Measurements from ENCODE around the gene TEP1.

The TEP1 gene

GRCh38 chr14:20429801-20430669, 16.7 kb upstream of the TEP1 start:
- DNase-seq: no peak

DNA sequence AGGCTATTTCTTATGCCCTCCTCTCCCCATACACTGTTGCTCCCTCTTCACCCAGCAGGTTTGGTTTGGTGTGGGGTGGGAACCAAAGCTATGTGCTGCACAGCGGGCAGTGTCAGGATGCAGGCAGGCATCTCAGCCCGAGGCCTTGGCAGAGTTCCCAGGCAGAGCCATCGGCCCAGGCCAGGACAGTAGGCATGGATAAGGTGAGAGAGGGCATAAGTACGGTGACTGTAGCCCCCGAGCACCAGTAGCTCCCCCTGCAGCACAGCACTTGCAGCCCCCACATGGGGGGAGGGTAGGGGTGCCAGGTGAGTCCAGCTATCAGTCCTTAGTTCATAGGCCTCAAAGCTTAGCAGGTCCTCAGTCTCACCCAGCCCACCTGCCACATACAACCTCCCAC, 15.5 kb upstream of the TEP1 start:
- peak; percentile 17 for DNase-seq

- no peak for DNase-seq
Measured at GRCh38 chr14:20428010-20428365, 14.7 kb upstream of the TEP1 start.

DNA sequence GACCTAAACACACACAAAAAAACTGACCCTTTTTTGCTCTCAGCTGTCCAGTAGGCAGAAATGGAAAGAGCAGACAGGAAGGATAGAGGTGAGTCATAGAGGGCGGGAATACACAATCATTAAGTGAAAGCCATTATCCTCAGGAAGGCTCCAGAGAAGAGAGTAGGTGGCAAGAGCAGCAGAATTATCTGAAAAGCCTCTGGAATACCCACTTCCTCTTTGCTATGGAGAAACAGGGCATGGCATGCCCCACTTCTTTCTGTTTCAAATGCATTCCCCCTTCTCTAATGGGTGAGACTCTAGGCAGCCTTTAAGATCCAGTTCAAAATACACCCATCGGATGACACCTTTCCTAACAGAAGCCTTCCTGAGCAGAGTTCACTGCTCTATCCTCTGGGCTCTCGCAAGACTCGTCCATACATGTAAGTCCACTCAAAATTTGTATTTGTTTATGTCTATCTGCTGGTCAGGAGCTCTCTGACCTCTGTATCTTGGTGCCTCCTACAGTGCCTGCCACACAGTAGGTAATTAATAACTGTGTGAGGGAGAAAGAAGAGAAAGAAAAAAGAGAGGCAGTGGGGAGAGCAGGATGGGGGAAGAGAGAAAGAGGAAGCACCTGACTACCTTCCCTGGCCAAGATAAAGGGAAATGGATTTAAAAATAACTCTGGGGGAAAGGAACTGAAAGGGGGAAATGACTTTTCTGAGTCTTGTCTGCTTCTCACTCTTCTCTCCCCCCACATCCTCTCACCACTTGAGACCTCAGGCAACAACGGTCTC, 14.1 kb upstream of the TEP1 start:
- DNase-seq: peak; percentile 48

DNA sequence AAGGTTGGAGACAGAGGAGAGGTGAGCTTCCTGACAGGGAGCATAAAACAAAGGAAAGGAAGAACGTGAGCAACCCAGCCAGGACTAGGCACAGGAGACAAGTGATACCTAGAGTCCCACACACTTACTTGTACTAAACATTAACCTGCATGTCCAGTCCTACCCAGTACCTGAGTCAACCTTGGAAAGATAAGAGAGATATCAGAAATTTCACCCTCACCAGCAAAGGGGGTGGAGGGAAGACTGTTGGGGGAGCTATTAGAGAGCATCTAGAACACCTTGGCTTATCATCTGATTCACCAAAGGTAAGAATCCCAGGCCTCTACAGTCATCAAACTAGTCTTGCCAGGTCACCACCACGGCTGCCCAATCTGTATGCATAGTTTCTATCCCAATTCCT, 11.6 kb upstream of the TEP1 start:
- no peak for DNase-seq

- DNase-seq: no peak
Measured at GRCh38 chr14:20422886-20423285, 9.6 kb upstream of the TEP1 start.

DNA sequence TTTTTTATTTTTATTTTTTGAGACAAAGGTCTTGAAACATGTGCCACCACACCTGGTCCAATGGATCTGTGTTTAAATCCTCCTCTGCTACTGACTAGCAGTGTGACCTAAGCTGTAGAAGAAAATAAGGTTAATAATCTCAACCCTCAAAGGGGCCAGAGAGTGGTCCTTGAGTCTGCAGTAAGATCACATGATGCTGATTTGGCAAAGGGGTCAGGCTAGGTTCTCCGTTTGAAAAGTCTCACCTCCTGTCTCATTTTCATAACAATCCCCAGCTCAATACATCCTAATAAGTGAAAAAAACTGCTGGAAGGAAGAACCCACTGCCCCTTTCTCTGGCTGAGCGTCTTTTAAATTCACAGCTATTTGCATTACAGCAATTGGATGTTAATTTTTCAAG, 8.0 kb upstream of the TEP1 start:
- no peak for DNase-seq

- DNase-seq: no peak
Measured at GRCh38 chr14:20419419-20419818, 6.1 kb upstream of the TEP1 start.

DNA sequence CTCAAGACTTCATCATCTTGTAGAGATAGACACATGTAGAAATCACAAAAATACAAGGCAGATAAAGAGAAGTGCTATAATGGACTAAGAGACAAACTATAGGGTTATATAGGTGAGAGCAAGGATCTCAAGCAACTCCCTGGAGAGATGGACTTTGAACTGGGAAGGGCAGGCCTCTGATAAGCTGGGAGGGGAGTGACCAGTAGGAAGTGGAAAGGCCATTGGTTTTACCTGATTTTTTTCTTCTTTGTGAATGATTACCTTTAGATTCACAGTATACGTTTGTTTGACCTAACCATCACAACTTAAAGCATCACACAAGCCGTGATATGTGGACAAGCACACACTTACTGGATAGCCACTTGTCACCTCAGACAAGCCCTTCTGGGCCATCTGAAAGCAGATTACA, 5.2 kb upstream of the TEP1 start:
- DNase-seq: no peak

- no peak for DNase-seq
Measured at GRCh38 chr14:20417250-20418186, 4.2 kb upstream of the TEP1 start.

DNA sequence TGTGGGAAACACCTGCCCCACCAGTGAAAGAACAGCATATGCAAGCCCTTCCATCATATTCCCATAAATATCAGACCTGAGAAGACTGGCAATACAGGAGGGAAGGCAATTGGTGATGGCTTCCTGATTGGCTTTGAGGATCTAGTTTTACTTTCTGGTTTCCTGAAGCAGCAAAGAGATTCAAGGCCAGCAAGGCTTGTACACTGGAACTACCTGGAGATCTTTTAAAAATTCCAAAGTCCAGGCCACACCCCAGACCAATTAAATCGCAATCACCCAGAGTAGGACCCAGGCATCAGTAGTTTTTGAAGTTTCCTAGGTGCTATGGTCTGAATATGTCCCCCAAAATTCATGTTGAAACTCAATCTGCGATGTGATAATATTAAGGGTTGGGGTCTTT, 2.9 kb upstream of the TEP1 start:
- DNase-seq: no peak

DNA sequence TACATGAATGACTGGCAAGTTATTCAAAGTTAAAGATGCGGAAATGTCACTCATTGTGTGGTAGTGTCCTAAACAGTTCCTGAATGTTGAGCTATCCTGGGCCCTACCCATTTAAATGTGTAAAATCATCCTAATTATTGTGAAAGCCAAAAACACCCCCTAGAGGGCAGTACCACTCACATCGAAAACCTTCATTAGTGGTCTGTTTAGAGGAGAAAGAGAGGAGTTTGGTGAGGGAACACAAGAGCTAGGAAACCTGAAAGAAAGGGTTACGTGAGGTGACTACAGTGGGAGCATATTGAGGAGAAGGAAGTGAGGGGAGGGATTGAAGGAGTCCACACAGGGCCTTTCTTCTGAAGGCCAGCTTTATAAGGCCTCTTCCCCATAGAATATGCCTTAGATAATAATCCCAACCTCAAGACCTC, 2.5 kb upstream of the TEP1 start:
- DNase-seq: peak; percentile 66

DNA sequence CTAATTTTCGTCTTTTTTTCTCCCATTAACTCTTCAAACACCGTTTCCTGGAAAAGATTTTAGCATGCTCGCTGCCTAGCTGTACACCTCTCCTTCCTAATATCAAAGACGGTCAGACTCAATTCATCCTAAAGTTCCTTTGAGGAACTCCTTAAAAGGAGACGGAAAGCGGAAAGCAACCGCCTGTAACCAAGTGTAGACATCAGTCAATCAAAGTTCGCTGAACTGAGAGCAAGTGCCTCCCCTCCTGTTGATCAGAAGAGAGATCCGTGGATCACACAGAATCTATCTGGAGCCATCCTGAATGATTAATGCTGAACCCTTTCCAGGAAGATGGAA, 412 bp upstream of the TEP1 start:
- peak; percentile 23 for DNase-seq

DNA sequence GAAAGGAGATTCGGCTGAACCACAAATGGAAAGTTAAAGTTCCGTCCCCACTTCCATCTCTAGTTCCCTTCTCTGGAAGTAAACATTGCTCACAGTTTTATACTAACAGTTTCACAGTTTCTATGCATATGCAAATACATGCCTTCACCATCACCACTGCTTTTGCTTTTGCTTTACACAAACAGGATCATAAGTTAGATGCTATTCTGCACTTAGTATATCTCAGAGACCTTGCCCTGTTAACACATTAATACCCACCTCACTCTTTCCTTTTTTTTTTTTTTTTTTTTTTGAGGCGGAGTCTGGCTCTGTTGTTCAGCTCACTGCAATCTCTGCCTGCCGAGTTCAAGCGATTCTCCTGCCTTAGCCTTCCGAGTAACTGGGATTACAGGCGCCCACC, 890 bp downstream of the TEP1 start:
- DNase-seq: no peak

GRCh38 chr14:20409226-20409625, 4.1 kb downstream of the TEP1 start:
- DNase-seq: no peak

GRCh38 chr14:20403521-20403920, 9.8 kb downstream of the TEP1 start:
- no peak for DNase-seq

DNA sequence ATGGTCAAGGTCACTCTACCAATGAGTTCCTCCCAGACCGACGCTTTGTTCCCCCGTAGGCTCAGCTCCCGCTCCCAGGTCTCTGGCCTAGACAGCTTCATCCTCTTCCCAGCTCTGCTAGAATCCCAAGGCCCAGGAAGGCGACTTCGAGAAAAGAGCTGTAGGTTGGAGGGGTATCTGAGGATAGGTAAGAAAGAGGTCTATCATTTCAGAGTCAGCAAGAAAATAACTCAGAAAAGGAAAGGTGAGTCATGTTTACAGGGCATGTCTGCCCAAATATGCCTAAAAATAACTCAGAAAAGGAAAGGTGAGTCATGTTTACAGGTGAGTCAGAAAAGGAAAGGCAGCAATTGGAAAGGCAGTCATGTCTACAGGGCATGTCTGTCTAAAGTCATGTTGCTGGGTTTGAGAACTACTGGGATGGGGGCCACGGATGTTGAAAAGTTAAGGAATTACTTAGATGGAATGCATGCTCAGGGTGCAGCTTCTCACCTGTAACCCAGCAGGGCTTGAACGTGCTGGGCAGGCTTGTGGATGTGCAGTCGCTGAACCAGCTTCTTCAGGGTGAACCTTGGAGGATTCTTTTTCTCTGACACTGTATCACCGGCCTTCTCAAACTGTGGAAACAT, 12.2 kb downstream of the TEP1 start:
- DNase-seq: peak; percentile 38

DNA sequence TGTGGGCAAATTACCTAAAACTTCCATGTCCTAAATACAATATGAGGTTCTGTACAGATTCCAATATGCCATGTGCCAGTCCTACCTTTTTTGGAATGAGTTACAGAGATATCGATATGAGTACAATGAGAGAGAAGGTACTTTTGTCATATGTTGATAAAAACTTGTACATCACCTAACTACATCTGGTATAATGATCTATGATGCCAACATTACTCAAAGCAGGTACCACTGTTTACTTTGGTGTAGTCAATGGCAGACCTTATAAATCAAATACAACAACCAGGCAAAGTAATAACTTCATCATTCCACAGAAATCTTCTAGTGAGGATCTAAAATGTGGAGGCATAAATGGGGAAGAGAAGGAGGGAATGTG, 12.7 kb downstream of the TEP1 start:
- no peak for DNase-seq

GRCh38 chr14:20397511-20397910, 15.8 kb downstream of the TEP1 start:
- DNase-seq: no peak

GRCh38 chr14:20391505-20391904, 21.8 kb downstream of the TEP1 start:
- no peak for DNase-seq

- DNase-seq: no peak
Measured at GRCh38 chr14:20388159-20388558, 25.1 kb downstream of the TEP1 start.

DNA sequence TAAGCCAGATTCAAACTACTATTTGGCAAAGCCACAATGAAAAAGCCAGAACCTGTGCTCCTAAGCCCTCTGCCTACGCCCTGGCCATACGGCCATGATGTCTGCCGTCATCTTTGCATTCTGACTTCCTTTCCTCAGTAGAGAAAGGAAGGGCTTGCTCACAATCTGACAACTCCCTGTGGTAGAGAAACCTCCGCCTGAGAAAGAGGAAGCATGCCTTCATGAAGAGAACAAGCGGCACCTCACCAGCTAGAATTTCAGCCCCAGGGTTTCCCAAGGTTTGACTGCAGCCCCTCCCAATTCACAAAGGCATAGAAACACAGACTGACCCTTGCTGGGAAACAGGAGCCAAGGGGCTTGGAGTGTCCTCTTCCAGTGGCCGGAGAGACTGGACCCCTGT, 25.7 kb downstream of the TEP1 start:
- DNase-seq: no peak

- DNase-seq: no peak
Measured at GRCh38 chr14:20386276-20386855, 26.9 kb downstream of the TEP1 start.
